GM18907 (cell line): ENCODE data around the gene MYH10.
"Not testable (repeated sequence)": the region's sequence is repeated elsewhere in the genome, so short reads cannot be mapped to it uniquely, and the experiment has no call there.

Experiments
- ATAC-seq: cut with Tn5 transposase; IDR thresholded peaks from one replicate; pipeline ENCODE4 v1.9.1; 2021; ENCODE audit warnings: mild to moderate bottlenecking, moderate library complexity; ENCODE audit not compliant: unreplicated experiment

The MYH10 gene

GRCh38 chr17:8557176-8557806 is 73.2 kb downstream of the MYH10 start:
- no peak for ATAC-seq

- no peak for ATAC-seq
These were observed 74.5 kb downstream of the MYH10 start for GRCh38 chr17:8556074-8556473.

GRCh38 chr17:8555062-8555461 is 75.5 kb downstream of the MYH10 start:
- ATAC-seq, result no peak

GRCh38 chr17:8552577-8553320 is 77.8 kb downstream of the MYH10 start:
- ATAC-seq, result no peak

- no peak for ATAC-seq
These were observed 87.7 kb downstream of the MYH10 start for GRCh38 chr17:8542599-8543502.

- ATAC-seq, result not testable (repeated sequence)
These were observed 90.5 kb downstream of the MYH10 start for GRCh38 chr17:8539976-8540375.

GRCh38 chr17:8537734-8538133 is 92.8 kb downstream of the MYH10 start:
- no peak for ATAC-seq

- no peak for ATAC-seq
These were observed 95.9 kb downstream of the MYH10 start for GRCh38 chr17:8534498-8535188.

- ATAC-seq, result no peak
These were observed 98.5 kb downstream of the MYH10 start for GRCh38 chr17:8532021-8532420.

- ATAC-seq, result no peak
These were observed 107.9 kb downstream of the MYH10 start for GRCh38 chr17:8522577-8522976.

- ATAC-seq, result no peak
These were observed 109.5 kb downstream of the MYH10 start for GRCh38 chr17:8520981-8521380.

GRCh38 chr17:8518850-8519249 is 111.7 kb downstream of the MYH10 start:
- ATAC-seq, result no peak

GRCh38 chr17:8518326-8518725 is 112.2 kb downstream of the MYH10 start:
- no peak for ATAC-seq

- no peak for ATAC-seq
These were observed 115.7 kb downstream of the MYH10 start for GRCh38 chr17:8514801-8515200.

GRCh38 chr17:8506145-8506544 is 124.4 kb downstream of the MYH10 start:
- no peak for ATAC-seq

- ATAC-seq, result no peak
These were observed 125.9 kb downstream of the MYH10 start for GRCh38 chr17:8504460-8505207.

GRCh38 chr17:8503807-8504206 is 126.7 kb downstream of the MYH10 start:
- no peak for ATAC-seq

GRCh38 chr17:8503368-8503767 is 127.2 kb downstream of the MYH10 start:
- ATAC-seq, result no peak

GRCh38 chr17:8502126-8502525 is 128.4 kb downstream of the MYH10 start:
- ATAC-seq, result no peak

- no peak for ATAC-seq
These were observed 129.9 kb downstream of the MYH10 start for GRCh38 chr17:8500609-8501008.
